HCT116 (cell line): Measurements from ENCODE around the gene ALX4. TPM values are rescaled to one million over a fixed set of nuclear protein-coding genes. Genes with fewer than 3 reads are reported as not detected.

Source experiments
- ATAC-seq: fragments of 200-7000 bp; cut with Tn5 transposase; 2 replicates; pipeline ENCODE4 v1.9.1; 2020; ENCODE audit warnings: mild to moderate bottlenecking, moderate library complexity
- BruUV-seq: library from RNA; stranded (reverse); fragments of 400-500 nt; replicated peaks from 2 replicates; lab custom pipeline; 2021; lab: Mats Ljungman, UMichigan
- CTCF ChIA-PET: fragments of 300-600 bp; sonication (Branson Sonifier 250); formaldehyde crosslinking; loops from one replicate; lab custom pipeline; 2021; ENCODE audit warnings: antibody characterized with exemption; lab: Charles Lee
- POLR2A ChIA-PET: fragments of 300-600, 350-600 bp; sonication (Branson Sonifier 250); formaldehyde crosslinking; loops from one replicate; lab custom pipeline; 2021; ENCODE audit warnings: antibody characterized with exemption; lab: Charles Lee
- RAD21 ChIA-PET, 2 experiments: fragments of 300-600 bp; sonication (Branson Sonifier 250); formaldehyde crosslinking; loops; one replicate each; lab custom pipeline; 2023; ENCODE audit warnings: low total read pairs in 2 of 2; ENCODE audit not compliant: uncharacterized antibody in 2 of 2, unreplicated experiment in 2 of 2, low non-redundant PET in 1 of 2; lab: Charles Lee
- DNase-seq: peaks from one replicate; pipeline ENCODE4 v3.0.0-alpha.2; 2010; ENCODE audit warnings: low read depth, low spot score
- H2AFZ ChIP-seq: fragments of 200-600 bp; shearing (Covaris generic), sonication (generic); 2 replicates; pipeline ENCODE4 v1.6.1; 2017; ENCODE audit warnings: low read depth, mixed run types, mixed read lengths, antibody characterized with exemption, low read length; ENCODE audit not compliant: poor library complexity, severe bottlenecking
- H3K27ac ChIP-seq: 2 replicates; pipeline ENCODE4 v1.5.1; 2012; ENCODE audit warnings: low read depth, low read length
- H3K27me3 ChIP-seq: fragments of 200-600 bp; sonication (generic); 2 replicates; pipeline ENCODE4 v1.6.1; 2016; ENCODE audit warnings: mixed run types, low read length, mixed read lengths; ENCODE audit not compliant: insufficient read depth
- H3K36me3 ChIP-seq, 2 experiments: fragments of 200-500 bp in 1 of 2; fragments of 200-600 bp in 1 of 2; sonication (Bioruptor generic) in 1 of 2; sonication (generic) in 1 of 2; 2 replicates each; pipeline versions ENCODE4 v1.5.1 to v1.6.1; 2014 to 2016; ENCODE audit warnings: low read length in 2 of 2, inconsistent platforms in 1 of 2, mixed read lengths in 1 of 2, mixed run types in 1 of 2; ENCODE audit not compliant: insufficient read depth in 2 of 2, control insufficient read depth in 1 of 2
- H3K4me1 ChIP-seq, 2 experiments: fragments of 200-600 bp in 1 of 2; sonication (generic) in 1 of 2; 2 replicates each; pipeline versions ENCODE4 v1.5.1 to v1.6.1; 2012 to 2017; ENCODE audit warnings: low read length in 2 of 2, inconsistent platforms in 1 of 2, mild to moderate bottlenecking in 1 of 2, mixed read lengths in 1 of 2, mixed run types in 1 of 2, moderate library complexity in 1 of 2; ENCODE audit not compliant: insufficient read depth in 2 of 2, control insufficient read depth in 1 of 2
- H3K4me2 ChIP-seq: fragments of 200-600 bp; sonication (generic); 2 replicates; pipeline ENCODE4 v1.6.1; 2017; ENCODE audit warnings: mixed run types, low read length, mixed read lengths
- H3K4me3 ChIP-seq, 2 experiments: fragments of 200-600 bp in 1 of 2; sonication (generic) in 1 of 2; replicated peaks in 1 of 2; 2 replicates each; pipeline ENCODE4 v1.5.1; 2011 to 2016; ENCODE audit warnings: low read length in 2 of 2, control low read depth in 1 of 2, low read depth in 1 of 2, mild to moderate bottlenecking in 1 of 2, mixed read lengths in 1 of 2, mixed run types in 1 of 2
- H3K79me2 ChIP-seq: fragments of 200-600 bp; sonication (generic); 2 replicates; pipeline ENCODE4 v1.6.1; 2017; ENCODE audit warnings: mild to moderate bottlenecking, mixed run types, low read length, moderate library complexity, mixed read lengths; ENCODE audit not compliant: insufficient read depth
- H3K9ac ChIP-seq: fragments of 200-600 bp; sonication (generic); 2 replicates; pipeline ENCODE4 v1.6.1; 2016; ENCODE audit warnings: low read length, mixed read lengths
- H3K9me2 ChIP-seq: fragments of 200-600 bp; sonication (generic), shearing (Covaris generic); 2 replicates; pipeline ENCODE4 v1.6.1; 2017; ENCODE audit warnings: mixed run types, mild to moderate bottlenecking, moderate library complexity; ENCODE audit not compliant: insufficient read depth
- H3K9me3 ChIP-seq, 2 experiments: fragments of 200-500 bp in 1 of 2; fragments of 200-600 bp in 1 of 2; sonication (Bioruptor generic) in 1 of 2; sonication (generic) in 1 of 2; 2 replicates each; pipeline ENCODE4 v1.6.1; 2014 to 2017; ENCODE audit warnings: low read length in 2 of 2, mixed read lengths in 2 of 2, inconsistent platforms in 1 of 2, low read depth in 1 of 2, mild to moderate bottlenecking in 1 of 2, mixed run types in 1 of 2, moderate library complexity in 1 of 2; ENCODE audit not compliant: control insufficient read depth in 1 of 2, insufficient read depth in 1 of 2
- H4K20me1 ChIP-seq: fragments of 200-600 bp; sonication (generic), shearing (Covaris generic); 2 replicates; pipeline ENCODE4 v1.6.1; 2017; ENCODE audit warnings: mixed run types, mild to moderate bottlenecking, moderate library complexity; ENCODE audit not compliant: insufficient read depth
- CEBPB ChIP-seq: IDR thresholded peaks from 2 replicates; pipeline ENCODE4 v1.6.1; 2012; ENCODE audit warnings: low read depth
- EZH2 ChIP-seq: fragments of 200-600 bp; sonication (generic); IDR thresholded peaks from 2 replicates; pipeline ENCODE4 v1.6.1; 2017; ENCODE audit warnings: antibody characterized with exemption, mixed run types
- EZH2phosphoT487 ChIP-seq: fragments of 200-600 bp; IDR thresholded peaks from 2 replicates; pipeline ENCODE4 v1.6.1; 2018; ENCODE audit warnings: antibody characterized with exemption, borderline replicate concordance
- JUND ChIP-seq: IDR thresholded peaks from 2 replicates; pipeline ENCODE4 v1.6.1; 2012
- SIN3A ChIP-seq: IDR thresholded peaks from 2 replicates; pipeline ENCODE4 v1.6.1; 2012; ENCODE audit warnings: low read depth
- SP1 ChIP-seq: IDR thresholded peaks from 2 replicates; pipeline ENCODE4 v1.6.1; 2012; ENCODE audit warnings: low read depth
- SRF ChIP-seq: IDR thresholded peaks from 2 replicates; pipeline ENCODE4 v1.6.1; 2012; ENCODE audit warnings: low read depth
- ZFX ChIP-seq: fragments of 450-650 bp; IDR thresholded peaks from 2 replicates; pipeline ENCODE4 v1.6.1; 2017
- intact Hi-C: fragments of 100-400 bp; cut with micrococcal nuclease; formaldehyde crosslinking; loops from 2 replicates; pipeline ENCODE4 v1.10.0; 2022
- total RNA-seq: library from RNA; stranded (reverse); gene quantifications from one replicate; pipeline ENCODE4 v1.2.1, GENCODE V29; 2021; ENCODE audit not compliant: unreplicated experiment
- TF ChIP-seq, protein P1 (sequence below): IDR thresholded peaks from 2 replicates; pipeline ENCODE4 v1.6.1; 2012; ENCODE audit warnings: low read depth
- TF ChIP-seq, protein P2 (sequence below): IDR thresholded peaks from 2 replicates; pipeline ENCODE4 v1.6.1; 2011; ENCODE audit warnings: mild to moderate bottlenecking, low read length, moderate library complexity; ENCODE audit not compliant: insufficient replicate concordance; ENCODE audit errors: extremely low read depth

ALX4 gene
- total RNA-seq, 1 experiment from 2014 or later, result not detected

DNA sequence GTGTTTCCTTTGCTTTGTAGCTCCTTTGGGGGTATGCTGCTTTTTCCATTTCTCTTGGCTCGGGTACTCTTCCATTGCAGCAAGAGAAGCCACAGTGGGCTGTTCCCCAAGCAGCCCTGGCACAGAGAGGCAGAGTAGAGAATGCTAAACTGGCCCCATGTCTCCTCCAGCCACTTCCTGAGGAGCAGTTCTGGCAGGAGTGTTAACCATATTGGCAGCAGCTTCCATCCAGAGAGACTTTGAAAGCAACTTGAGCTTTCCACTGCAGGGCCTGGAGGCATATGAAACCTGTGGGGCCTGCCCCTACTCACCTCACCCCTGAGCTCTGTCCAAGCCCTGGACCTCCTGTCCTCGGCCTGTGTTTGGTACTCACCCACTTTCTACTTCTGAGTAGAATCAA is 61.8 kb downstream of the ALX4 start:
- TF ChIP-seq JUND (no peak), SP1 (no peak), CEBPB (no peak), ZFX (no peak), SRF (no peak), SIN3A (no peak), EZH2 (no peak), EZH2phosphoT487 (no peak)
- TF ChIP-seq, protein P1, sequence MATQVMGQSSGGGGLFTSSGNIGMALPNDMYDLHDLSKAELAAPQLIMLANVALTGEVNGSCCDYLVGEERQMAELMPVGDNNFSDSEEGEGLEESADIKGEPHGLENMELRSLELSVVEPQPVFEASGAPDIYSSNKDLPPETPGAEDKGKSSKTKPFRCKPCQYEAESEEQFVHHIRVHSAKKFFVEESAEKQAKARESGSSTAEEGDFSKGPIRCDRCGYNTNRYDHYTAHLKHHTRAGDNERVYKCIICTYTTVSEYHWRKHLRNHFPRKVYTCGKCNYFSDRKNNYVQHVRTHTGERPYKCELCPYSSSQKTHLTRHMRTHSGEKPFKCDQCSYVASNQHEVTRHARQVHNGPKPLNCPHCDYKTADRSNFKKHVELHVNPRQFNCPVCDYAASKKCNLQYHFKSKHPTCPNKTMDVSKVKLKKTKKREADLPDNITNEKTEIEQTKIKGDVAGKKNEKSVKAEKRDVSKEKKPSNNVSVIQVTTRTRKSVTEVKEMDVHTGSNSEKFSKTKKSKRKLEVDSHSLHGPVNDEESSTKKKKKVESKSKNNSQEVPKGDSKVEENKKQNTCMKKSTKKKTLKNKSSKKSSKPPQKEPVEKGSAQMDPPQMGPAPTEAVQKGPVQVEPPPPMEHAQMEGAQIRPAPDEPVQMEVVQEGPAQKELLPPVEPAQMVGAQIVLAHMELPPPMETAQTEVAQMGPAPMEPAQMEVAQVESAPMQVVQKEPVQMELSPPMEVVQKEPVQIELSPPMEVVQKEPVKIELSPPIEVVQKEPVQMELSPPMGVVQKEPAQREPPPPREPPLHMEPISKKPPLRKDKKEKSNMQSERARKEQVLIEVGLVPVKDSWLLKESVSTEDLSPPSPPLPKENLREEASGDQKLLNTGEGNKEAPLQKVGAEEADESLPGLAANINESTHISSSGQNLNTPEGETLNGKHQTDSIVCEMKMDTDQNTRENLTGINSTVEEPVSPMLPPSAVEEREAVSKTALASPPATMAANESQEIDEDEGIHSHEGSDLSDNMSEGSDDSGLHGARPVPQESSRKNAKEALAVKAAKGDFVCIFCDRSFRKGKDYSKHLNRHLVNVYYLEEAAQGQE, result no peak
- TF ChIP-seq, protein P2, sequence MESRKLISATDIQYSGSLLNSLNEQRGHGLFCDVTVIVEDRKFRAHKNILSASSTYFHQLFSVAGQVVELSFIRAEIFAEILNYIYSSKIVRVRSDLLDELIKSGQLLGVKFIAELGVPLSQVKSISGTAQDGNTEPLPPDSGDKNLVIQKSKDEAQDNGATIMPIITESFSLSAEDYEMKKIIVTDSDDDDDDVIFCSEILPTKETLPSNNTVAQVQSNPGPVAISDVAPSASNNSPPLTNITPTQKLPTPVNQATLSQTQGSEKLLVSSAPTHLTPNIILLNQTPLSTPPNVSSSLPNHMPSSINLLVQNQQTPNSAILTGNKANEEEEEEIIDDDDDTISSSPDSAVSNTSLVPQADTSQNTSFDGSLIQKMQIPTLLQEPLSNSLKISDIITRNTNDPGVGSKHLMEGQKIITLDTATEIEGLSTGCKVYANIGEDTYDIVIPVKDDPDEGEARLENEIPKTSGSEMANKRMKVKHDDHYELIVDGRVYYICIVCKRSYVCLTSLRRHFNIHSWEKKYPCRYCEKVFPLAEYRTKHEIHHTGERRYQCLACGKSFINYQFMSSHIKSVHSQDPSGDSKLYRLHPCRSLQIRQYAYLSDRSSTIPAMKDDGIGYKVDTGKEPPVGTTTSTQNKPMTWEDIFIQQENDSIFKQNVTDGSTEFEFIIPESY, result no peak
- H3K9me2 ChIP-seq, result no peaks in the 10 kb centered on the region
- no peak overlapping the region for H3K9ac ChIP-seq
- H3K9me3 ChIP-seq, result peaks cover 2 to 4% of the 10 kb centered on the region in 2 experiments; a peak in 1 of 4 replicates
- no peak overlapping the region for H3K27ac ChIP-seq
- no peak overlapping the region for H2AFZ ChIP-seq
- no peak overlapping the region for H3K4me3 ChIP-seq
- ChIA-PET POLR2A (no interaction called here), RAD21 (no interaction called here), CTCF (no interaction called here)
- DNase-seq, result no peak
- H3K79me2 ChIP-seq, result no peaks in the 10 kb centered on the region
- no peak for ATAC-seq
- H4K20me1 ChIP-seq, result no peaks in the 10 kb centered on the region
- intact Hi-C loops, result no loop called here
- no peaks in the 10 kb centered on the region for H3K27me3 ChIP-seq
- no peaks in the 10 kb centered on the region for H3K36me3 ChIP-seq
- no TSS peak for BruUV-seq
- peaks cover 7 to 15% of the 10 kb centered on the region in 2 experiments for H3K4me1 ChIP-seq
- no peak overlapping the region for H3K4me2 ChIP-seq
